NCI-H2081 (cell line): ENCODE data around the gene SMYD3.
"Not testable (repeated sequence)": the region's sequence is repeated elsewhere in the genome, so short reads cannot be mapped to it uniquely, and the experiment has no call there.

Experiments
- DNase-seq, 2 experiments: peaks; one replicate each; lab custom pipeline; 2025; lab: John Stamatoyannopoulos, UW

The SMYD3 gene

DNA sequence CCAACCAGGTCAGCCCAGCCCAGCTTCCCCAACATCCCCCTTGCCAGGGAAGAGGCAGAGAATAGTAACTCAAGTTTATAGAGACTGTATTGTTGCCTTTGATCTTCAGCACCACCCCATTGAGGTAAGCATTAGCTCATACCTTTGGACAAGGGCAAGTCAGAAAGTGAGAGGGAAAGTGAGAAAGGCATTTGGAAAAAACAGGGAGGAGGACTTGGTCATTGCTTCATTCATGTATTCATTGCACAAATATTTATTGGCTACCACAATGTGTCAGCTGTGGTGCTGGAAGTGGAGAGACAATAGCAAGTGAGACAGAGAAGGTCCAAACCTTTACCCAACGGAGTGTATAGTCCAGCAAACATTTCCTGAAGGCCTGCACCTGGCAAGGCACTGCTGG, 791.1 kb downstream of the SMYD3 start:
- DNase-seq = no peak

- DNase-seq = no peak
Observed at GRCh38 chr1:245715291-245715701, 791.8 kb downstream of the SMYD3 start.

GRCh38 chr1:245714027-245714426, 793.1 kb downstream of the SMYD3 start:
- DNase-seq = not testable (repeated sequence)

GRCh38 chr1:245710961-245711903, 795.8 kb downstream of the SMYD3 start:
- DNase-seq = no peak

DNA sequence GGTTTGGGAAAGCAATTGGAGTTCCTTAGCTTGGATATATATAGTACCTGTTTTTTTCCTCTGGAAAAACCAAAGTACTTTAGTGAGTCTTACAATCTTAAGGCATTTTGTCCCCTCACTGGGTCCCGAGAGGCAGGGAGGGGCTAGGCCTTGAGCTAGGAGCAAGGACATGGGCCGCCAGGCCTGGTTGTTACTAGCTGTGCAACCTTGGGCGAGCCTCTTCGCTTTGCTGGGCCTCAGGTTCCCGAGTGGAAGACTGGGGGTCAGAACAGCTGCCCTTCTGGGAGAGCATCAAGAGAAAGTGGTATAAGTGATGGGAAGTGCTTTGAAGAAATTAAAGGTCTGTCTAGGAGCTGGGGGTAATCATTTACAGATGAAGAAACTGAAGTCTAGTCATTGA, 799.1 kb downstream of the SMYD3 start:
- DNase-seq = no peak

GRCh38 chr1:245704765-245705164, 802.3 kb downstream of the SMYD3 start:
- no peak for DNase-seq

DNA sequence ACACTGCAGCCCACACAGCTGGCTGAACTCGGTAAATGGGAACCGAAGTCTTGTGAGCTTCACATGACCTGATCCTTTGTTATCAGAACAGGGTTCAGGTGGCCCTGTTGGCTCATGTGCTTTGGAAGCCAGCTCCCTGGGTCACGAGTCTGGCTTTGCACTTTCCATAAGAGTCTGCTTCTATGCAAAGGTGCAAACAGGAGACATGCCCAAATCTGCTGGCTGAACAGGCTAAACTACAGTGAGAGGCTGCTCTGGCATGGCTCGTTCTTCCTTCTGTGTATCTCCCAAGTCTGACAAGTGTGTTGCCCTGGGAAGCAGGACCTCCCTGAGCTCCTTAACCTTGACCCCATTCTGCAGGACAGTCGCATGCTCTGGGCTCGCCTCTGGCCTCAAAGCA, 802.7 kb downstream of the SMYD3 start:
- no peak for DNase-seq

- DNase-seq = no peak
Observed at GRCh38 chr1:245702346-245702745, 804.7 kb downstream of the SMYD3 start.

DNA sequence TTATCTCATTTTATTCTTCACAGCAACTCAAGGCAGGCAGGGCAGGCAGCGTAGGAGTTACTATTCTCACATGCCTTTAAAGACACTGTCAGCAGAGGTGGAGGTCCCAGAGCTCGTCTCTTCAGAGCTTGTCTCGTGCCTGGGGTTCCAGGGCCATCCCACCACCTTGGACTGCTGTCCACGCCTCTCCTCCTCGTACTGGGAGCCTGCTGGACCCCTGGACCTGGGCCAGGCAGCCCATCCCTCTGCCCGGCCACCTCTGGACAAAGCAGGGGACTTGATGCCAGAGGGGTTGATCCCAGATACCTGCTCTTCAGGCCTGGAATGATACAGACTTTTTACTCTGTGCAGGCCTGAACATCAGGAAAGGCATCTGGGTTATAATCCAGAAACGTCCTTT, 805.4 kb downstream of the SMYD3 start:
- no peak for DNase-seq

GRCh38 chr1:245700631-245701030, 806.4 kb downstream of the SMYD3 start:
- DNase-seq = no peak
